Measurements from ENCODE around the gene RYR3. TPM values are rescaled to one million over a fixed set of nuclear protein-coding genes. Genes with fewer than 3 reads are reported as not detected.

The RYR3 gene
- total RNA-seq, 1 experiment from 2014 or later = not detected

DNA sequence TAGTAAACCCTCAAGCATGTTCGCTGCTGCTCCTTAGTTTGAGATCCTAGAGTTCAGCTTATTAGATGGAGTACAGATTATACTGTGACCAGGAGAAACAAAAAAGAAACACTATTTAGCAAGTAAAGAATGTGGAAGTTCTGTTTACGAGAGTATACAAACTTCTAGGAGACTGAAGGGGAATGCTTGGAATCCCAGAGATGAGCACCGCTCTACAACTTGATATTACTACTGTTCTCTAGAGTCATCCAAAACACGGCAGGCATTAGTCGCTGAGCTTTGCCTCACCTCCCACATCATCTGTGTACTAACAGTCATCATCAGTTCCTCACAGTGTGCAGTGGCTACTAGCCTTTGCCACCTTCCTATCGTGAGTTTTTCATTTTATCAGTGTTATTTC lies 536.1 kb downstream of the RYR3 start:
- no peaks in the 10 kb centered on the region for H3K9me3 ChIP-seq
- no peak overlapping the region for H3K4me3 ChIP-seq
- no peaks in the 10 kb centered on the region for H3K27me3 ChIP-seq
- no peak for DNase-seq
- no peaks in the 10 kb centered on the region; the same call in 1 of the 2 replicates for H3K36me3 ChIP-seq

DNA sequence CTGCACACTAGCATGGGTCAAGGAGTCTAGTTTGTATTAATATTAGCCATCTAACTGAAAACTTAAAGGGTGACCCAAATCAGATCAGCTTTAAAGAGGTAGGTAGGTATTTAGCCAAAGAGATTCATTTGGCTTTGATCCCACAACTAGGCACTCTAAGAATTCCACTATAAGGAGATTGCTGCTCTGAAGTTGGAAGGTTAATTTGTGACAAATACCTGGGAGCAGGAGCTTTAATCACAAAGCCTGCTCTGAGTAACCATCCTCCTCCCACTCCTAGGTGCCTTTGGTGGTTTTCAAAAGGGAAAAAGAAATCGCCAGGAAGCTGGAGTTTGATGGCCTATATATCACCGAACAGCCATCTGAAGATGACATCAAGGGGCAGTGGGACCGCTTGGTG lies 537.2 kb downstream of the RYR3 start:
- H3K9me3 ChIP-seq = no peaks in the 10 kb centered on the region
- H3K4me3 ChIP-seq = no peak overlapping the region
- DNase-seq = no peak
- no peaks in the 10 kb centered on the region; the same call in 1 of the 2 replicates for H3K36me3 ChIP-seq
- H3K27me3 ChIP-seq = no peaks in the 10 kb centered on the region

DNA sequence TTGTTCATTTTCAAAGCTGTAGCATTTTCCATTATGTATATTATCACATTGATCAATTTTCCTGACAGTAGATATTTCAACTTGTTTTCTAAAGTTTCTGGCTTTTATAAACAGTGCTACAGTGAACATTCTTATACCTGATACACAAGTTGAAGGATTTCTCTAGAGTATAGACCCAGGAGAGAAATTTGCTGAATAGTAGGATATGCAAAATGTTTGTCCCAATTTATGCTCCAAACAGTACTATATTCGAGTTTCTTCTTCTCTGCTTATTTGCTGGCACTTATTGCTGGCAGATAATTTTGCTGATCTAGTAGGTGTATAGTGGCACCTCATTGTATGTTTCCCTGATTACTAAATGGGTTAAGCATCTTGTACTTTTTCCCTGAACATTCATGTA lies 540.3 kb downstream of the RYR3 start:
- Histone ChIP-seq H3K27me3 (no peaks in the 10 kb centered on the region), H3K9me3 (no peaks in the 10 kb centered on the region), H3K36me3 (no peaks in the 10 kb centered on the region; the same call in 1 of the 2 replicates), H3K4me3 (no peak overlapping the region)
- no peak for DNase-seq

DNA sequence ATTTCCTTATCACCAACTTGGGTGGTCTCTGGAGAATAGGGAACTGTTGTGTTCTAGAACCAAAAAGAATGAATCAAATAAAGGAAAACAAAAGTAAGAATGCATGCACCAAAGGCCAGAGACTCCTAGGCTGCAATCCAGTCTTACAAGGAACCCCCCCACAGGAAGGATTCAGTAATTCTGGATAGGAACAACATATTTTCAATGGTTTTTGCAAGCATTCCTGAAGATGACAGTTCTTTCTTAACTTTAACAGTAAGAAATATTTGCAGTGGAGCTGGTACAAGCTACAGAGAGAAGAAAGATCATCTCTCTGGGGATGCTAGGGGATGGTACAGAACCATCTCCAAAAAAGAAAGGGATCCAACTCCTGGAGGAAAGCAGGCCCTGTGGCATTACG lies 541.3 kb downstream of the RYR3 start:
- Histone ChIP-seq H3K4me3 (no peak overlapping the region), H3K27me3 (no peaks in the 10 kb centered on the region), H3K36me3 (no peaks in the 10 kb centered on the region; the same call in 1 of the 2 replicates), H3K9me3 (no peaks in the 10 kb centered on the region)
- no peak for DNase-seq

DNA sequence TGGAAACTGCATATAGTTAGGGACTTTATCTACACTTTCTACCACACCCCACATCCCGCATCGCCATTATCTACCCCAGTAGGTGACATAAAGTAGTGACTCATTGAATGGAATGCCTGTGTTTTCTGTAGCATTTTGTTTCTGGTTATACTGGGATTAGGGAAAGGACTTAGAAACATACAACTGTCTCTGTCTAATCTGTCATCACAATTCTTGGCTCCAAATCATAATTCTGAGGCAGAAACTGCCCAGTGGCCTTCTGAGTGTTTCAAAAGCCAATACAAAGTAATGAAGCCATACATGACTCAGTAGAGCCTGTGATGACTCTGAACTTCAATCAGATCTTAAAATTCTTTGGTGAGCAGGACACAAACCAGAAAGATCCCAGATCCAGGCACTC lies 541.8 kb downstream of the RYR3 start:
- no peaks in the 10 kb centered on the region for H3K9me3 ChIP-seq
- peak; percentile 19 for DNase-seq
- H3K27me3 ChIP-seq = no peaks in the 10 kb centered on the region
- H3K36me3 ChIP-seq = no peaks in the 10 kb centered on the region; the same call in 1 of the 2 replicates
- no peak overlapping the region for H3K4me3 ChIP-seq

DNA sequence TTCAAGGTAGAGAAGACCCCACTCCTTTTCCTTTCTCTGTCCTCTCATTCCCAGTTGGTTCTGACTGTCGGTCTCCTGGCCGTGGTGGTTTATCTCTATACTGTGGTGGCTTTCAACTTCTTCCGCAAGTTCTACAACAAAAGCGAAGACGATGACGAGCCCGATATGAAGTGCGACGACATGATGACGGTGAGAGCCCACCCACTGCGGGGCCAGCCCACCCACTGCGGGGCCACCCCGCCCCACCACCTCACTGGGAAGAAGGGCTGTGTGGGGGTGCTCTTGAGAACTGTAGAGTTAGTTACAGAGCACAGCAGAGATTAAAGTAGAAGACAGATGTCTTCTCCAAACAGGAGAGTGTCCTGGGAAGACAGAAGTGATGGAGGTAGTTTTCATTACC lies 547.0 kb downstream of the RYR3 start:
- Histone ChIP-seq H3K27me3 (no peaks in the 10 kb centered on the region), H3K9me3 (no peaks in the 10 kb centered on the region), H3K36me3 (no peaks in the 10 kb centered on the region), H3K4me3 (no peak overlapping the region)
- no peak for DNase-seq

DNA sequence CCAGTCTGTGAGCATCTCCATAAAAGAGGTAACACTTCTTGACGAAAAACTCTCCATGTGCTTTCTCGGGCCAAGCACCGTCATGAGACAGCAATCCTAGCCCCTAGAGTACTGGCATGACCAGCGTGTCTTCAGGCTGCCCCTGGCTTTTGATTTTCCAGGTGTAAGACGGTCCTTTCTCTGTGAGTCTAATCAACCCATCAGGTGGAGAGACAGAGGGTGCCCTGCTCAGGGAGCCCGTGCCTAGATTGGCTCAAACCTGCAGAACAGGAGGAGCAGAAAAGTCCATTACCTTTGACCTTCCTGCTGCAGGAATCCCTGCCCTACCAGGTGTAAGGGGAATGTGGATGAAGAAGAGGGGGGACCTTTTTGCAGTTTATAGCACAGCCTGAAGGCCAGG lies 548.1 kb downstream of the RYR3 start:
- Histone ChIP-seq H3K36me3 (no peaks in the 10 kb centered on the region), H3K27me3 (no peaks in the 10 kb centered on the region), H3K9me3 (no peaks in the 10 kb centered on the region), H3K4me3 (no peak overlapping the region)
- DNase-seq = no peak

DNA sequence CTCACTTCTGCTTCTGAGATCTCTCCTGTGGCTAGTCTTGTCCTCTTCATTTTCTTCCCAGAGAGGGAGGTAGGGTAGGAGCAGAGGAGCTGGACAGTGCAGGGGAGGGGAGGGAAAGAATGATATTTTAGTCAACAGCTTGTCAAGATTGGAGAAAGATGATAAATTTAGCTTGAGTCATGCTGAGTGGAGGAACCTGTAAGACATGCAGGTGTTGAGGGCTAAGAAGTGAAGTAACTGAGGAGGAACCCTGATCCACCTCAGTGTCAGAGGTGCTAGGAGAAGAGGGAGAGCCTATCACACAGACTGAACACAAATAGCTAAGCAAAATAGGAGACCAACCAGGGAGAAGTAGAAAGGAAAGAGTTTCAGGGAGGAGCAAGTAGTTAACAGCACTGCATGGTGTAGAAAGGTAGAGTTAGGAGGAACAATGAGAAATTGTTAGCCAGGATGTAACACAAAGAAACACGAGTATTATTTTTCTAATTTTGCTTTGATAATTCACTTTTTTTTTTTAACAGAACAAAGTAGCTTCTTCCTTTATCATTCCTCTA lies 549.3 kb downstream of the RYR3 start:
- Histone ChIP-seq H3K27me3 (no peaks in the 10 kb centered on the region), H3K36me3 (no peaks in the 10 kb centered on the region), H3K4me3 (no peak overlapping the region), H3K9me3 (no peaks in the 10 kb centered on the region)
- no peak for DNase-seq

DNA sequence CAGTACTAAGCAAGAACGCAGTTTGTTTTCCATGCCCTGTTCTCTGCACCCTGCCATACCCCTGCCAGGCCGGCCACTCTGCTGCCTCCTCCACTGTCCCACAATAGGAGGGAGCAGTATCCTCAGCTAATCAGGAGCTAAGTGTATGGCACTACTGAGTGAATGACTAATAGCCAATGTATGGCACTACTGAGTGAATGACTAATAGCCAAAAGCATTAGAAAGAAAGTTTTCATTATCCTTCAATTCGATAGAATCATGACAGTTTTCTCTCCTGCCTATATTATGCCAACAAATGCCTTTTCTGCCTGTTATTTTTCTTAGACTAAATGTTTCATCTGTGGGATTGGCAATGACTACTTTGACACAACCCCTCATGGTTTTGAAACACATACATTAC lies 550.0 kb downstream of the RYR3 start:
- H3K4me3 ChIP-seq = no peak overlapping the region
- DNase-seq = peak; percentile 49
- no peaks in the 10 kb centered on the region for H3K27me3 ChIP-seq
- H3K9me3 ChIP-seq = no peaks in the 10 kb centered on the region
- H3K36me3 ChIP-seq = no peaks in the 10 kb centered on the region

DNA sequence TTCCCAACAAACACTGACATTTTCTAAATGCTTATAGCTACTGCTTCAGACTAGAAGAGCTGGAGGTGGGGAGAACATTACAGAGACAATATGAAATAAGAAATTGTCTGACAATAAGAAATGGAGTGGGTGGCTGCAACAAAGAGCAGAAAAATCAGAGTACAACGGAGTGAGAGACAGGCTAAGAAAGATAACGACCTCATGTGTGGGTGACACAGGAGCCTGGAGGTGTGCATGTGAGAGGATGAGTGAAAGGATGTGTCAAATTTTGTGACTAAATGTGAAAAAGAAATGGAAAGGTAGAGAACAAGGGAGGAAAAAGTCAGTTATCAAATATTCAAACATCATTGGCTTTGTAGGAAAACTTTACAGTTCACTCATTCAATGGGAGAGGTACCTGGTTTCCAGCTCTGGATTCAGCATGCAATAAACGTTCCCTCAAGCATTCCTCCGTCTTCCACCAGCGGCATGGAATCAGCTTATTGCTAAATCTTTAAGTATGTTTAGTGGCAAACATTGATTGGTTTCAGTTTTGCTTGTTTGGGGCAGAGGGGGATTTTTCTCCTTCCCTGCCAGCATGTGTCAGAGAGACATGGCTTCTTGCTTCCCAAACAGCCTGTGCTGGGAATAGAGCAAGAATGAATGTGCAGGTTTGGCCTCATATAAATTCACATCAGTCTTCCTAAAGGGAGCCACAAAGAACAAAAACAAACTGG lies 553.8 kb downstream of the RYR3 start:
- no peak for DNase-seq
- H3K9me3 ChIP-seq = no peaks in the 10 kb centered on the region
- H3K4me3 ChIP-seq = no peak overlapping the region
- H3K36me3 ChIP-seq = peaks cover 4% of the 10 kb centered on the region; the same call in 1 of the 2 replicates
- H3K27me3 ChIP-seq = no peaks in the 10 kb centered on the region

DNA sequence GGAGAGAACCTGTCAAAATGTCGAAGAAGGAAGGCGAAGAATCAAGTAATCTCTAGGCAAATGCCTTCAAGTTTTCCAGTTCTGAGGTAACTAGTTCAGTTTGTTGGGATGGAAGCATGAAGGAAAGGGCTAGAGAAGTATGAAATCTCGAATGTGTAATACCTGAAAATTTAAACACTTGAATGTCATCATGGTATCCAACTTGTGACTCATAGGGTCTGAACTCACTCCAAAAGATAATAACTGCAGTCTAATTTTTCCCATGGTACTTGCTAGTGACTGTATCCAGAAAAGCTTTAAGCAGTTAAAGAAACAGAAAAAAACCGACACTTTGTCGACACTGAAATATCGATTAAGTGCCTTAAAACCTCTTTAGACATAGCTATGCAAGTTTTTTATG lies 554.6 kb downstream of the RYR3 start:
- no peak for DNase-seq
- Histone ChIP-seq H3K36me3 (peaks cover 4% of the 10 kb centered on the region; the same call in 1 of the 2 replicates), H3K4me3 (no peak overlapping the region), H3K27me3 (no peaks in the 10 kb centered on the region), H3K9me3 (no peaks in the 10 kb centered on the region)

DNA sequence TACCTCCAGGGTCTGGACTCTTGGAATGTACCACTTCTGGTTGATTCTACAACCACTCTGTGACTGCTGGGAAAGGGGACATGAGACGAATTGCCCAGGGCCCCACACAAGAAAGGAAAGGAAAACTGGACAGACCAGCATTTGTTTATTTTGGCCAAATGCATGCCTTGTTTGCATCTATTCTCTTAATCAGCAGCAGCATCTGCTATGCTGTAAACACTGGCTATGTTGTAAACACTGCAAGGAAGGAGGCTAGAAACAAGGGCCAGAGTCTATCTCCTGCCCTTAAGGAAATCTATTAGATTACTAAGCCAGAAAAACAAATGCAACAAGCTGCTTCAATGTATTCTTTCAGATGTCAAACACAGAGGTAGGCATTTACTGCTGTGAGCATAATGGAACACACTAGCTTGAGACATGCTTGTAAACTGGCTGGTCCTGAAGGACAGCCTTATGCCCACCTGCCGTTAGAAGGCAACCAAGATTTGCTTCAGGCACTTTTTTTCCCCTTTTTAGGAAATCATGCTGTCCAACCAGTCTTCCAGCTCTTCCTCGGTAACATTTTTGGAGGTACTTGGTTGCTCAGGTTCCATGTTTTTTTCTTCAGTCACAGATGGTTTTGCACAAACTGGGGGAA lies 555.5 kb downstream of the RYR3 start:
- H3K9me3 ChIP-seq = no peaks in the 10 kb centered on the region
- H3K36me3 ChIP-seq = peaks cover 4% of the 10 kb centered on the region; the same call in 1 of the 2 replicates
- H3K4me3 ChIP-seq = no peak overlapping the region
- DNase-seq = no peak
- H3K27me3 ChIP-seq = no peaks in the 10 kb centered on the region

DNA sequence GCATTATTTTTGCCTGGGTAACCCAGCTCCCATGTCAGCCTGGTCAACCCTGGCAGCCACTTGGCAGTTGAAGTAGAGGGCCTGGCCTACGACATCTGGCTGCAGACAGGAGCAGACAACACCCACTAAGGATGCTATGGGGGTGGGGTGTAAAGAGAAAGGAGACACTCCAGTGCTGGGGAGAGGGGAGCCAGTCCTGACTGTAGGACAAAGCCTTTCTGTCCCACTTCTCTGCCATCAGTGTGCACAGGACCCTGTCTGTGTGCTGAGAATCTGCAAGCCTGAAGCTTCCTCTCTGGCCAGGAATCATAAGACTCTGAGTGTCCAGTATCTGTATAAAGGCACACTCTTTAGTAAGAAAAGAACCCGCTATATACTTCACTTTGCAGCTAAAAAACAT lies 561.2 kb downstream of the RYR3 start:
- H3K9me3 ChIP-seq = no peaks in the 10 kb centered on the region
- H3K27me3 ChIP-seq = no peaks in the 10 kb centered on the region
- DNase-seq = no peak
- H3K36me3 ChIP-seq = no peaks in the 10 kb centered on the region
- H3K4me3 ChIP-seq = no peak overlapping the region

DNA sequence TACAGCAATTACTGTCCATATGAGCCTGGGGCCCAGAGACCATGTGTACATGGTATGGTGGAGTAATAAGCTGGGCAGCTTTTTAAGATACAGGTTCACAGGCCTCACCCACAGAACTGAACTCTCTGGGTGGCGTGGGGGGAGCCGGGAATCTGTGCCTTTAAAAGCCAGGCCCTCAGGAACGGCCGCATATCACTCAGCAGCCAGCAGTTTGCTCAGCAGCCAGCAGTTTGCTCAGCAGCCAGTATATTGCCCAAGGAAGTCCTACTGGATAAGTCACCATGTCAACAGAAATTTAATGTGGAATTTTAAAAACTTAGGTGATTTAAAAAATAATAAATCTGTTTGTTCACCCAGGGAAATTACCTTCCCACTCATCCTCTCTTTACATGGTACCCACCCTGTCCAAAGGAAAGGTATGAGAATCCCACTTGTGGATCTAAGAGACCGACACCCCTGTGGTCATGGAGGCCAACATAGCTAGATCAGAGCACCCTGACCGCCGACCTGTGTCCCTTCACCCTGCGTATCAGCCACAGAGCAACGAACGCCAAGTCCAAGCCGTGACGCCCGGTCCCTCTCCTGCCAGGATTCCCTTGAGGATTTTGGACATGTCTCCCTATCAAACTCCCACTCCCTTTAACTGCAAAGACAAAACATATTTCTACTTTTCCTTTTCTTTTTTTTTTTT lies 561.8 kb downstream of the RYR3 start:
- H3K36me3 ChIP-seq = no peaks in the 10 kb centered on the region
- H3K4me3 ChIP-seq = no peak overlapping the region
- H3K9me3 ChIP-seq = no peaks in the 10 kb centered on the region
- DNase-seq = no peak
- no peaks in the 10 kb centered on the region for H3K27me3 ChIP-seq

DNA sequence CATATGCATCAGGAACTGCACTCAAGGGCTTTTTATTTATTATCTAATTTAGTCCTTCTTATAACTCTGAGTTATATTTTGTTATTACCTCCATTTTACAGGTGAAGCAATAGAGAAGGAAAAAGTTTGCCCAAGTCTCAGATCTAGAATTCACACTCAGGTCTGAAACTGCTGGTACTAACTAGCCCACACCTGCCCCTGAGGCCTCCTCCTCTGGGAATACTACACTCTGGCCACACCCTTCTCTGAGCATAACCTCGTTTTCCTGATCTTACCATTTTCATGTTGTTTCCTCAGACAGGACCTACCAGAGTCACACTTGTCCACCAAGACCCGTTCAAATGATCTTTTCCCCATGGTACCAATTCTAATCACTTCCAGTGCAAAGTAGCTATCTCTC lies 563.4 kb downstream of the RYR3 start:
- Histone ChIP-seq H3K9me3 (no peaks in the 10 kb centered on the region), H3K4me3 (no peak overlapping the region), H3K36me3 (no peaks in the 10 kb centered on the region), H3K27me3 (no peaks in the 10 kb centered on the region)
- no peak for DNase-seq

DNA sequence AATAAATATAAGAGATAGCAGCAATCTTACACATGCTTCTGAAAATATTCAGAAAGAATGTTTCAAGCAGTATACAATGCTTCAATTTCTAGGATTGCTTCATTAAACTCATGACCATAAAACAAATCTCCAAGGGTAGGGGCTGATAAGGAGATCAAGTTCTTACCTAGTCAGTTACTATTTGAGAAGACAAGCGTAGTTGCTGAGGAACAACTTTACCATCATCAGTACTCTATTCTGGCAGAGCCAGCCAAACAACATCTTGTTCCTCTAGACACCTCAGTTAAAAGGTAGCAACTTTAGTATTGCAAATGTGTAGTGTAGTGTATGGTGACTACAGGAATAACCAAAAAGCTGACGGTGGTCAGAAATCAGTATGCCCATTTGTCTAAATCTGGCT lies 572.2 kb downstream of the RYR3 start:
- Histone ChIP-seq H3K9me3 (no peaks in the 10 kb centered on the region), H3K4me3 (no peak overlapping the region), H3K27me3 (no peaks in the 10 kb centered on the region), H3K36me3 (no peaks in the 10 kb centered on the region)
- DNase-seq = no peak

DNA sequence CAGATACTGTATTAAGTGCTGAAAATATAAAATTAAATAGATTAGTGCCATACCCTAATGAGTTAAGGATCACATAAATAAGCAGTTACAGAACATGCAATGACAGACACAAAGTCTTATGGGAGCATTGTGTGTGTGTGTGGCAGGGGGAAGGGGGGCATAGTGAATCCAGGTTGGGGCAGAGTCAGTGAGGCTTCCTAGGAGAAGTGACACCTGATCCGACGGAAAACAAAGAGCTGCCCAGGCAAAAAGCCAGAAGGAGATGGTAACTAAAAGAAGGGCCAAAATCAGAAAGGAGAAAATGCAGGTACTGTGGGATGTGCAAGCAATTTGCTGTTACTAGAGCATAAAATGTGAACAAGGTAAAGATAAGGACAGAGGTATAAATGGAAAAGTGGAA lies 577.4 kb downstream of the RYR3 start:
- Histone ChIP-seq H3K36me3 (no peaks in the 10 kb centered on the region), H3K4me3 (no peak overlapping the region), H3K27me3 (no peaks in the 10 kb centered on the region), H3K9me3 (no peaks in the 10 kb centered on the region)
- no peak for DNase-seq

All from MG63 (cell line).